MM.1S (cell line): ENCODE data around the gene RANBP6.
"Not testable (repeated sequence)": the region's sequence is repeated elsewhere in the genome, so short reads cannot be mapped to it uniquely, and the experiment has no call there.

ENCODE experiments used
- DNase-seq: peaks from one replicate; pipeline ENCODE4 v3.0.0-alpha.2; 2015
- H2AFZ ChIP-seq: fragments of 300-600 bp; sonication (generic); 2 replicates; pipeline ENCODE4 v1.6.0; 2016; ENCODE audit warnings: antibody characterized with exemption, low read length
- H3F3A ChIP-seq: fragments of 300-600 bp; sonication (generic); 2 replicates; pipeline ENCODE4 v1.6.1; 2016; ENCODE audit warnings: mild to moderate bottlenecking, antibody characterized with exemption, low read length, moderate library complexity, mixed read lengths; ENCODE audit not compliant: insufficient read depth
- H3K27ac ChIP-seq: fragments of 300-600 bp; sonication (generic); 2 replicates; pipeline ENCODE4 v1.5.1; 2016; ENCODE audit warnings: mild to moderate bottlenecking, low read length
- H3K27me3 ChIP-seq: fragments of 300-600 bp; sonication (generic); replicated peaks from 2 replicates; pipeline ENCODE4 v1.6.0; 2016; ENCODE audit warnings: low read length; ENCODE audit not compliant: insufficient read depth
- H3K36me3 ChIP-seq: fragments of 300-600 bp; sonication (generic); replicated peaks from 2 replicates; pipeline ENCODE4 v1.6.1; 2016; ENCODE audit warnings: mild to moderate bottlenecking, low read length, mixed read lengths; ENCODE audit not compliant: insufficient read depth
- H3K4me1 ChIP-seq: fragments of 300-600 bp; sonication (generic); 2 replicates; pipeline ENCODE4 v1.6.1; 2016; ENCODE audit warnings: low read length, mixed read lengths
- H3K4me2 ChIP-seq: fragments of 300-600 bp; sonication (generic); 2 replicates; pipeline ENCODE4 v1.6.0; 2016; ENCODE audit warnings: low read depth, low read length
- H3K4me3 ChIP-seq: fragments of 300-600 bp; sonication (generic); 2 replicates; pipeline ENCODE4 v1.5.1; 2016; ENCODE audit warnings: low read length, mixed read lengths
- H3K79me2 ChIP-seq: fragments of 300-600 bp; sonication (generic); 2 replicates; pipeline ENCODE4 v1.6.1; 2016; ENCODE audit warnings: mixed run types, low read length, mixed read lengths
- H3K9ac ChIP-seq: fragments of 300-600 bp; sonication (generic); 2 replicates; pipeline ENCODE4 v1.6.1; 2016; ENCODE audit warnings: low read length, mixed read lengths
- H3K9me2 ChIP-seq: fragments of 300-600 bp; sonication (generic); replicated peaks from 2 replicates; pipeline ENCODE4 v1.6.1; 2016; ENCODE audit warnings: mild to moderate bottlenecking, low read length, mixed read lengths; ENCODE audit not compliant: insufficient read depth
- H3K9me3 ChIP-seq: fragments of 300-600 bp; sonication (generic); replicated peaks from 2 replicates; pipeline ENCODE4 v1.6.1; 2016; ENCODE audit warnings: mild to moderate bottlenecking, low read length, mixed read lengths; ENCODE audit not compliant: insufficient read depth
- H4K20me1 ChIP-seq: fragments of 300-600 bp; sonication (generic); 2 replicates; pipeline ENCODE4 v1.6.1; 2016; ENCODE audit warnings: mild to moderate bottlenecking, low read length, moderate library complexity, mixed read lengths; ENCODE audit not compliant: insufficient read depth
- EZH2 ChIP-seq: fragments of 300-600 bp; sonication (generic); optimal IDR thresholded peaks from 2 replicates; pipeline ENCODE3; 2017; ENCODE audit warnings: low read depth, mild to moderate bottlenecking, antibody characterized with exemption, low read length, mixed read lengths
- EZH2phosphoT487 ChIP-seq: fragments of 300-600 bp; sonication (generic); IDR thresholded peaks from 2 replicates; pipeline ENCODE4 v1.6.1; 2018; ENCODE audit warnings: antibody characterized with exemption, low read length
- TF ChIP-seq, protein P1 (sequence below): fragments of 300-600 bp; sonication (generic); IDR thresholded peaks from 2 replicates; pipeline ENCODE4 v1.5.1; 2016; ENCODE audit warnings: antibody characterized with exemption, low read length, mixed read lengths

RANBP6 gene

DNA sequence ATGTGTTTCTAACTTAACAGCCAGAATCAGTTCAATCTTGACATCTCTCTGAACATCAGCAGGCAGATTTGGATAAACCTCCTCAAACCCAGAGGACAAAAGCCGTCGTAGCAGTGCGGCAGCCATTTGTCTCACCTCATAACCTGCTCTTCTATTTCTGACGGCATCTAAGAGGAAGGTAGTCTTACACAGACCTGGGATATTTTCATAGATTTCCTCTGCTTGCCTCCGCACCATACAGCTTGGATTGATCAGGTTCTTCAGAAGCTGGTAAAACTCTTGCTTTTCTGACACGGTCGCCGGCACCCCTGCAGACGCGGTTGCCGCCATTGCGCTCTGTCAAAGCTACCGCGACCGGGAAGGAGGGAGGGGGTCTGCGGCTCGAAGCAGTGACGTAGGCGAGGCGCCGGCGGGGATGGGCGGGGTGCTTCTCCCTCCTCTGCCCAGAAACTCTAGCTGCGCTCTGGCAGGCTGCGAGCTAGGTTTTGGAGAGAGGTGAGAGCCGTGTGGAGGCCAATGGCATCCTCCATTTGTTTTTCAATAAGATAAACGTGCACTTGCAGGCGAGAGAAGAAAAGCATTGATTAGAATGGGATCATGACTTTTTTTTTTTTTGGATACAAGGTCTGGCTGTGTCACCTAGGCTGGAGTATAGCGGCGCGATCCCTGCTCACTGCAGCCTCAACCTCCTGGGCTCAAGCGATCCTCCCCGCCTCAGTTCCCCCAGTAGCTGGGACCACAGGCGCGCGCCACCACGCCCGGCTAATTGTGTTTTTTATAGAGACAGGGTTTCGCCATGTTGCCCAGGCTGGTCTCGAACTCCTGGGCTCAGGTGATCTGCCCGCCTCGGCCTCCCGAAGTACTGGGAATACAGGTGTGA, at the start of gene RANBP6:
Gene RANBP6 (minus strand): TSS at position 347 of the 880 bp plus-strand sequence. CDS start 17 bp downstream, at position 330.
- Histone ChIP-seq H3K79me2 (peaks cover 47% of the 10 kb centered on the region), H3K9me2 (no peaks in the 10 kb centered on the region), H3K27me3 (no peaks in the 10 kb centered on the region), H4K20me1 (no peaks in the 10 kb centered on the region), H3K4me1 (peaks cover 15% of the 10 kb centered on the region), H3K9ac (peak within 1 kb of the TSS; percentile 69), H3K4me3 (peak within 1 kb of the TSS; percentile 78), H2AFZ (peak within 1 kb of the TSS; percentile 88), H3K9me3 (no peaks in the 10 kb centered on the region), H3F3A (peaks cover 4% of the 10 kb centered on the region; the same call in 1 of the 2 replicates), H3K36me3 (no peaks in the 10 kb centered on the region), H3K27ac (peak within 1 kb of the TSS; percentile 46; the same call in 1 of the 2 replicates), H3K4me2 (peak within 1 kb of the TSS; percentile 83)
- TF ChIP-seq, protein P1, sequence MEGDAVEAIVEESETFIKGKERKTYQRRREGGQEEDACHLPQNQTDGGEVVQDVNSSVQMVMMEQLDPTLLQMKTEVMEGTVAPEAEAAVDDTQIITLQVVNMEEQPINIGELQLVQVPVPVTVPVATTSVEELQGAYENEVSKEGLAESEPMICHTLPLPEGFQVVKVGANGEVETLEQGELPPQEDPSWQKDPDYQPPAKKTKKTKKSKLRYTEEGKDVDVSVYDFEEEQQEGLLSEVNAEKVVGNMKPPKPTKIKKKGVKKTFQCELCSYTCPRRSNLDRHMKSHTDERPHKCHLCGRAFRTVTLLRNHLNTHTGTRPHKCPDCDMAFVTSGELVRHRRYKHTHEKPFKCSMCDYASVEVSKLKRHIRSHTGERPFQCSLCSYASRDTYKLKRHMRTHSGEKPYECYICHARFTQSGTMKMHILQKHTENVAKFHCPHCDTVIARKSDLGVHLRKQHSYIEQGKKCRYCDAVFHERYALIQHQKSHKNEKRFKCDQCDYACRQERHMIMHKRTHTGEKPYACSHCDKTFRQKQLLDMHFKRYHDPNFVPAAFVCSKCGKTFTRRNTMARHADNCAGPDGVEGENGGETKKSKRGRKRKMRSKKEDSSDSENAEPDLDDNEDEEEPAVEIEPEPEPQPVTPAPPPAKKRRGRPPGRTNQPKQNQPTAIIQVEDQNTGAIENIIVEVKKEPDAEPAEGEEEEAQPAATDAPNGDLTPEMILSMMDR, result no peak
- TF ChIP-seq EZH2 (no peak), EZH2phosphoT487 (no peak)
- DNase-seq, result peak; percentile 87

- not testable (repeated sequence) for H3K4me2 ChIP-seq, H3F3A ChIP-seq, H3K79me2 ChIP-seq, H3K4me1 ChIP-seq, DNase-seq, H3K9ac ChIP-seq, H4K20me1 ChIP-seq, H3K36me3 ChIP-seq, H3K9me3 ChIP-seq, H3K27me3 ChIP-seq, H3K9me2 ChIP-seq, H2AFZ ChIP-seq, H3K27ac ChIP-seq, H3K4me3 ChIP-seq
Measured at GRCh38 chr9:6063146-6063545, 47.7 kb upstream of the RANBP6 start.

- Histone ChIP-seq H3K9ac (no peak overlapping the region), H2AFZ (no peak overlapping the region), H3K79me2 (no peaks in the 10 kb centered on the region), H4K20me1 (no peaks in the 10 kb centered on the region), H3K4me1 (0 out of 2 replicates have a peak, but pooled peaks cover 11% of the 10 kb centered on the region), H3F3A (no peaks in the 10 kb centered on the region), H3K27me3 (no peaks in the 10 kb centered on the region), H3K4me3 (no peak overlapping the region), H3K9me2 (no peaks in the 10 kb centered on the region), H3K4me2 (no peak overlapping the region), H3K36me3 (no peaks in the 10 kb centered on the region), H3K9me3 (no peaks in the 10 kb centered on the region), H3K27ac (no peak overlapping the region)
- no peak for DNase-seq
- no peak for TF ChIP-seq EZH2phosphoT487
- TF ChIP-seq EZH2, result no peak
- TF ChIP-seq, protein P1, result no peak
Measured at GRCh38 chr9:6055666-6056065, 40.2 kb upstream of the RANBP6 start.

- H3K36me3 ChIP-seq, result no peaks in the 10 kb centered on the region
- H2AFZ ChIP-seq, result no peak overlapping the region
- DNase-seq, result peak; percentile 80
- no peak overlapping the region for H3K27ac ChIP-seq
- no peaks in the 10 kb centered on the region for H3K9me2 ChIP-seq
- no peak overlapping the region for H3K4me3 ChIP-seq
- H3K9ac ChIP-seq, result no peak overlapping the region
- H4K20me1 ChIP-seq, result no peaks in the 10 kb centered on the region
- 0 out of 2 replicates have a peak overlapping the region, but pooled peaks have one; percentile 7 for H3K4me2 ChIP-seq
- no peaks in the 10 kb centered on the region for H3K79me2 ChIP-seq
- TF ChIP-seq, protein P1, result peak; percentile 69
- TF ChIP-seq EZH2phosphoT487, result no peak
- H3K4me1 ChIP-seq, result peaks cover 15% of the 10 kb centered on the region; the same call in 1 of the 2 replicates
- H3K27me3 ChIP-seq, result no peaks in the 10 kb centered on the region
- H3F3A ChIP-seq, result no peaks in the 10 kb centered on the region
- no peaks in the 10 kb centered on the region for H3K9me3 ChIP-seq
Measured at GRCh38 chr9:6055216-6055615, 39.8 kb upstream of the RANBP6 start.
